GM21528 (cell line): ENCODE data around the gene CRISPLD2.
"Not testable (repeated sequence)": the region's sequence is repeated elsewhere in the genome, so short reads cannot be mapped to it uniquely, and the experiment has no call there.

Experiments
- ATAC-seq: cut with Tn5 transposase; IDR thresholded peaks from one replicate; pipeline ENCODE4 v1.9.1; 2021; ENCODE audit warnings: mild to moderate bottlenecking, moderate library complexity; ENCODE audit not compliant: unreplicated experiment, low FRiP score

The CRISPLD2 gene

GRCh38 chr16:84927621-84928591 is 108.1 kb downstream of the CRISPLD2 start:
- no peak for ATAC-seq

DNA sequence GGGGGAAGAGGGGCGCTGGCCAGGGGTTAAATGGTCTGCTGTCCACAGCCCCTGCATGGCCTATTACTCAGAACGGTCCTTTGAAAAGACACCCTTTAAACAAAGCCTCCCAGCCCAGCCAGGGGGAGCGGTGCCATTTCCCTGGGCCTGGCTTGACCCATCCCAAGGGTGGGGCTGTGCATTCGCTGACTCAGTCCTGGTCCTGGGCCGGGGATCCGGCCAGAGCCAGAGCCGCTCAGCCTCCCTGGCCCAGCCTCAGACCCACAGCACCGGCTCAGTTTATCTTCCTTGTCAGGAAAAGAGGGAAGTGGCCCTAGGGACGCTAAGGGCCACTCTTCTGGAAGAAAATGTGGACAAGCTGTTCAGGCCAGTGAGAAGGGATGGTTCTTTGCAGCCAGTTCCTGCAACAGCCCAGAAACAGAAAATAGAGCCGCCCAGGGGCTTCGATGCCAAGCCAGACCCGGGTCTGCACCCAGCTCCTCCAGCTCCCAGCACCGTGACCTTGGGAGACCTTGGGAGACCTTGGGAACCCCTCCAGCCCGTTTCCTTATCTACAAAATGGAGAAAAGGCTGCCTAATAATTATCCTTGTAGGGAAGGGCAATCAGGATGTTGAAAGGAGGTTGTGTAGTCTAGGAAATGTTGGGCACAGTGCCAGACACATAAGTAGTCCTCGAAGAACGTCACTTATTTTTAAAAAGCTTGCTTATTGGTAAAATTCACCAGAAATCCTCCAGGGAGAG is 109.1 kb downstream of the CRISPLD2 start:
- ATAC-seq = no peak

DNA sequence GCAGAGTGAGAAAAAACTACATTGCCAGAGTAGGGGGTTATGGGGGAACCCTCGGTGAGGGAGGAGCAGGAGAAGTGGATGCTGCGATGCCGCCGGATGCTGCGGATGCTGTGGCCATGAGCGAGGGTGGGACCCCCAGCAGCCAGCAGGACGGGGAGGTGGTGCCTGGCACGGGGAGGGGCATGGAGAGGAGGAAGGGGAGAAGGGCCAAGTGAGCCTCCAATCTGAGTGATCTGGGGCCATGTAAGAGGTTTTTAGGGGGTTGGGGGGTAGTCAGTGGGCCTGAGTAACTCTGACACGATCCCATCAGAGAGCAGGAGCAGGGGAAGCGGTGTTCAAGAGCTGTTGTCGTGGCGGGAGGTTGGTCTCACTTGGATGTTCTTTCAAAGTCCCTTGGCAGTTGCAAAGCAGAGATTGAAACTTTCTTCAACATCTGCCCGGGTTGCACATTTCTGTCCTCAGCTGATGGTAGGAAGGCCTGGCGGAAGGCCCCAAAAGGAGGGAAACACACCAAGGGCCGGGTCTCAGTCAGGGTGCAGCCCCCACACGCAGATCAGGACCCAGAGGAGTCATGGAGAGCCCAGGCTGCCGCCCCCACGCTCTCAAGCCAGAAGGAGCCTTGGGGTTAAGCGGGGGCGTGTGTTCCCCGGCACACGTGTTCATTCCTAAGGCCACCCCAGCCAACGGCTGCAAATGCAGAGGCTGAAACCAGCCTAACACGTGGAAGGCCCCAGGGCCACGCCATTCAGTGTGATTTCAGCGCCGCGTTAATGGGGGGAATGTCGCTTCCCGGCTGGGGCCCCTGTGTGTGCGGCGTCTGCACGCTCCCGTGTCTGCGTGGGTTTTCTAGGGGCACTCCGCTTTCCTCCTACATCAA is 109.9 kb downstream of the CRISPLD2 start:
- no peak for ATAC-seq

GRCh38 chr16:84930298-84931106 is 110.7 kb downstream of the CRISPLD2 start:
- no peak for ATAC-seq

- no peak for ATAC-seq
Measured at GRCh38 chr16:84931107-84931494, 111.3 kb downstream of the CRISPLD2 start.

DNA sequence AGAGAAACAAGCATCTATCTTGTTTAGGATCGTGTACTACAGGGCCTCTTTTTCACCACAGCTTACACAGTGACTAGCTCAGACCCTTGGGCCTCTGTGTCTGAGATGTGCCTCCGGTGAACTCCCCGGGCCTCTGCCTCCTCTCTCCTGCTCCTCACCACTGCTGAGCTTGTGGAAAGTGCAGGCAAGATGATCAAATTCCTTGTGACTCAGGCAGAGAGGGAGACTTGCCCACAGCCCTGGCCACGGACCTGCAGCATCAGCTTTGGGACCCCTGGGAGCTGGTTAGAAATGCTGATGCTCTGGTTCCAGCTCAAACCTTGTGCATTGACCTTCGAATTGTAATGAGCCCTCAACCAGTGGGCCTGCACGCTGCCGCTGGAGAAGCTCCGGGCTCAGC is 111.7 kb downstream of the CRISPLD2 start:
- no peak for ATAC-seq

GRCh38 chr16:84932681-84933080 is 112.9 kb downstream of the CRISPLD2 start:
- ATAC-seq = no peak

- ATAC-seq = no peak
Measured at GRCh38 chr16:84933774-84934631, 114.2 kb downstream of the CRISPLD2 start.

DNA sequence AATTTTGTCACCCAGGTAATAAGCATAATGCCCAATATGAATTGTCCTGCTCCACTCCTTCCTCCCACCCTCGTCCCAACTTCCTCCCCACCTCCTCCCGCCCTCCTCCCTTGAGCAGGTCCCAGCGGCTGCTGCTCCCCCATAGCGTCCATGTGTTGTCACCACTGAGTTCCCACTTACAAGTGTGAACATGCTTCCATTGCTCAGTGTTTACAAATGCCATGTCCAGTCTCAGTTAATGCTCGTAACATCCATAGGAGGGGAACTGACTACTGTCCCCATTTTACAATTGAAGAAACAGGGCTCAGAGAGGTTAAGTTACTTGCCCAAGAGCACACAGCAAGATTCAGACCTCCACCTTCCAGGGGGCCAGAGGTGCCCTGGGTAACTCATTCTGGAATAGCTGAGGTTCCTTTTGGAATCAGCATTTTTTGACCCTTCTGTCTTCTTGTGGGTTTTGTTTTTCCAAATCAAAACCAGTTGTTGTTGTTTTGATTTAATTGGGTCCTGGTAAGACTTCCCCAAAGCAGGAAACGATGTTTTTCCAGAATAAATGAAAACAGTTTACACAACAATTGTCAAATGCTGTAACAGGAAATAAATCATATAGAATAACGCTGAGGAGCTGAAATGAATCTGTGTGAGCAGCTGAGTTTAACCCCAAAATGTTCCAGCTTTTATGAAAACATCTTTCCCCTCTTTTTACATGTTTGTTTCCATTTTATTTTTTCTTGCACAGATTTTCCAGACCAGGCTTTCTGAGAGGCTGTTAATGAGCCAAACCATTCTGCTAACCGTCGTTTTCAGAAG is 117.6 kb downstream of the CRISPLD2 start:
- ATAC-seq = no peak

GRCh38 chr16:84938616-84939015 is 118.8 kb downstream of the CRISPLD2 start:
- not testable (repeated sequence) for ATAC-seq

DNA sequence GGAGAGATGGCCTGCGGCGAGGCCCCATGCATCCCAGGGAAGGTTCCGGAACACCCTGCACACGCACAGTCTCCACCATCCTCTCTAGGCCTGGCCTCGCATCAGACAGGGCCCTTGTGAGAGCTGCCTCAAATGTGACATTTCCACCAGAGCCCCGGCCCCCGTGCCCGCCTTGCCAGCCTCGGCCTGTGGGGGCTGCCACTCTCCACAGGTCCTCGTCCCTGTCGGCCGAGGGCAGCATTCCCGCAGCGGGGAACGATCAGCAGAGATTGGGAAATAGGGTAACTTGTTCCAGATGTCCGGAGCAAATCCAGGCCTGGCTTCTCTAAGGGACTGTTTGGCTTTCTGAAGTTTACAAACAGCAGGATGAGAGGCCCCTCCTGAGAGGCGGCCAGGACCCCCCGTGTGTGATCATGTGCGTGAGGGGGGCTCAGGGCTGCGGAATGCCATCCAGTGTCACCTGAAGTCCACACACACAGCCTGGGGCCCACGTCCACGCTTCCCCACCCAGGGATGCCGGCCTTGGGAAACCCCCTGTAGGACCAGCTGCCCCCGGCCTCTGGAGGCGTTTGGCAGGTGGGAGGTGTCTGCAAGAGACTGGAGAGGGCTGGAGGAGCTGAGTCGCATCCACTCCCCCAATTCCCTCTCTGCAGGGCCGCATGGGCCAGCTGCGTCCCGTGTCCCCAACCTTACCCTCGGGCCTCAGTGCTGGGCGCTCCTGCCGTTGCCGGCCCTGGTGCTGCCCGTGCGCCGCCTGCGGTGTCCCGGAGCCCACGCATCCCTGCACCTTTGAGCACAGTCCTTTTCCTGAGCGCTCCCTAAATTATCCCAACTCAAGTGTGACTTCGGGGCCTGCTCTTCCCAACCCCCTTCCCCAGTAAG is 121.1 kb downstream of the CRISPLD2 start:
- ATAC-seq = no peak

DNA sequence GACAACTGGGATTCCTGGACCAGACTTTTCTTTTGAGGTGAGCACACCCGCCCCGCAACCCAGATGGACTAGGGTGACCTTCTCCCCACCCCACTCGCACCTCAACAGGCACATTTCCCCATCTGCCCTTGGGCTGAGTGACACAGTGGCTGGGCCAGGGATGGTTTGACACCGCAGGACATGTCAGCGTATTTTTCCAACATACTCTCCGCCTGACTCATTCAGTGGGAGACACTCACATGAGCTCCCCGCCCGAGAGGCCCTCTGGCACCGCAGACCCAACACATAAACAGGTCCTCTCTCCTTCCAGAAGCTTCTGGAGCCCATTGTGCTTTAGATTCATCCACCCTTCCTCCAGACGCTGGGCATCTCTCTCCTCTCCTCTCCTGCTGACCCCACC is 122.1 kb downstream of the CRISPLD2 start:
- no peak for ATAC-seq

GRCh38 chr16:84942786-84943185 is 123.0 kb downstream of the CRISPLD2 start:
- ATAC-seq = no peak

- no peak for ATAC-seq
Measured at GRCh38 chr16:84943620-84944019, 123.8 kb downstream of the CRISPLD2 start.

GRCh38 chr16:84947022-84947421 is 127.2 kb downstream of the CRISPLD2 start:
- no peak for ATAC-seq

DNA sequence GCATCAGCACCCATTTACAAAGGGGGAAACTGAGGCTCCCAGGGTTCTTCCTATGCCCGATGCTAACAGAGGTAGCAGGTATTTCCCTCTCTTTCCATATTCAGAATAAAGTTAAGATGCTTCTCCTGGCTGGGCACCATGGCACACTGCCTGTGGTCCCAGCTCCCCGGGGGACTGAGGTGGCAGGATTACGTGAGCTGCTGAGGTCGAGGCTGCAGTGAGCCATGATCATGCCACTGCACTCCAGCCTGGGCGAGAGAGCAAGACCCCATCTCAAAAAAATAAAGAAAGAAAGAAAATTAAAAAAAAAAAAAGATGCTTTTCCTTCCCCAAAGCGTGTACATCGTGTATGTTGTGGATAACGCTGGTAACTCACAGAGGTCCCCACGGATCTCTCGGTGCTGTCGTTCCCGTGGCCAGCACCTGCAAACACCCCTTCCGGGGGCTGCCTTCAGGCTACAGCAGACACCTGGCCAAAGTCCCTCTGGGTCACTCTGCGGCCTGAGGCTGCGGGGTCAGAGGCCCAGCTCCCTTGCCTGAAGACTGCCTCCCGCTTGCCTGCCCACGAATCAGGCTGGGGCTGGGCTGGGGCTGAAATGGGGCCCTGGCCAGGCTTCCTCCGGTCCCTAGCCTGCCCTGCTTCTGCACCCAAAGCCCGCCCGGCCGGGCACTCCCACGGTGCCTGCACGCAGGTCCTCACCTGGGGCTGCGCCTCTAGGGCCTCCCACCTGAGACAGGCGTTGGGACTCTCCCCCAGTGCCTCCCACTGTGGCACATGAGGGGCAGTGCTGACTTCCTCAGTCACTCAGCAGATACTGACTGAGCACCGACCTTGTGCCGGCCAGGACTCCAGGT is 128.4 kb downstream of the CRISPLD2 start:
- no peak for ATAC-seq
